Lower leg skin (tissue), 4 donors: Measurements from ENCODE around the gene TREH. TPM values are rescaled to one million over a fixed set of nuclear protein-coding genes. Genes with fewer than 3 reads are reported as not detected.

Experiments used
- DNase-seq, 2 donors: peaks; one replicate each; pipeline ENCODE4 v3.0.0-alpha.2; 2019; ENCODE audit warnings: low spot score in 2 of 2
- H3K4me3 ChIP-seq: fragments of 200-600 bp; sonication (generic); 2 replicates; pipeline ENCODE4 v1.5.1; 2017; ENCODE audit warnings: mild to moderate bottlenecking, low read depth; ENCODE audit not compliant: poor library complexity, severe bottlenecking
- POLR2A ChIP-seq, 2 donors: fragments of 450-650 bp; IDR thresholded peaks; one replicate each; pipeline ENCODE4 v1.6.1; 2016 to 2017; ENCODE audit warnings: antibody characterized with exemption in 2 of 2, mild to moderate bottlenecking in 1 of 2, moderate library complexity in 1 of 2
- WGBS, 2 donors: methylation state at CpG; one replicate each; pipeline ENCODE4 v1.1.5; 2018; 5-methylcytosine and 5-hydroxymethylcytosine counted together
- intact Hi-C: fragments of 100-400 bp; cut with DNase I; formaldehyde crosslinking; loops from one replicate; pipeline ENCODE4 v1.15.0; 2023; ENCODE audit warnings: low total_unique reads
- total RNA-seq, 4 donors: library from RNA; depleted of rRNA; stranded (reverse); fragments of >200 nt; gene quantifications; one replicate each; pipeline ENCODE4 v1.1.0, GENCODE V29; 2016
- TF ChIP-seq, protein P1 (sequence below), 3 donors: fragments of 450-650 bp; IDR thresholded peaks; one replicate each; pipeline ENCODE4 v1.5.1; 2016; ENCODE audit warnings: antibody characterized with exemption in 3 of 3, mild to moderate bottlenecking in 3 of 3, moderate library complexity in 2 of 3

The TREH gene
- total RNA-seq, 4 donors from 2014 or later: not detected

DNA sequence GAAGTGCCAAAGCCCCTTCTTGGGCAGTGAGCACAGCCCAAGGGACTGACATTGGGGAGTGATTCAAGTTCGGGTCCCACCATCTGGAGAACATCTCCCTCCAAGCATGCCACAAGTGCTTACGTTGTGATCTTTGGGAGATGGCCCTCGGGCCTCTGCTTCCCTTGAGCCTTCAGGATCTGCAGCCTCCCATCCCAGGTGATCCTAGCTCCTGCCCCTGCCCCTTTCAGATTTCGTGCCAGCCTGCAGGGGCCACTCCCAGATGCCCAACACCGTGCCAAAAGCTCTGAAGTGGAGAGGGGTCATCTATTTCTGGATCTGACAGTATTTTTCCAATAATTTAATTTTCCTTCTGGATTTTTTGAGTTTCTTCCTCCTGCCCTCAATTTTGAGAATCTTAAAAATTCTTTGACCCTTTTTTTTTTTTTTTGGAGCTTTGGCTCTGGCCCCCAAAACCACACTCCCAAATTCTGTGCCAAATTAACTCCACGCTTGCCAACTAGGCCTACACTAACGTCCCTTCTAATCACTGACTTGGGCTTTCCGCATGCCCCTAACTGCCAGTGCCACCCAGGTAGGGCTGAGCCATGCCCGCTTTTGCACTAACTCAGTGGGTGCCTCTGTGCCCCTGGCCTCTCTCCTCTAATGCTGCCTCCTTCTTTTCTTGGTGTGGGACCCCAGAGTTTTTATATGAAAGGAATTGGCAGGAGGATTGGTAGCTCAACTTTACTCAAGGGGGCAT is 46.7 kb downstream of the TREH start:
- DNase-seq: no peak
- TF ChIP-seq, protein P1, sequence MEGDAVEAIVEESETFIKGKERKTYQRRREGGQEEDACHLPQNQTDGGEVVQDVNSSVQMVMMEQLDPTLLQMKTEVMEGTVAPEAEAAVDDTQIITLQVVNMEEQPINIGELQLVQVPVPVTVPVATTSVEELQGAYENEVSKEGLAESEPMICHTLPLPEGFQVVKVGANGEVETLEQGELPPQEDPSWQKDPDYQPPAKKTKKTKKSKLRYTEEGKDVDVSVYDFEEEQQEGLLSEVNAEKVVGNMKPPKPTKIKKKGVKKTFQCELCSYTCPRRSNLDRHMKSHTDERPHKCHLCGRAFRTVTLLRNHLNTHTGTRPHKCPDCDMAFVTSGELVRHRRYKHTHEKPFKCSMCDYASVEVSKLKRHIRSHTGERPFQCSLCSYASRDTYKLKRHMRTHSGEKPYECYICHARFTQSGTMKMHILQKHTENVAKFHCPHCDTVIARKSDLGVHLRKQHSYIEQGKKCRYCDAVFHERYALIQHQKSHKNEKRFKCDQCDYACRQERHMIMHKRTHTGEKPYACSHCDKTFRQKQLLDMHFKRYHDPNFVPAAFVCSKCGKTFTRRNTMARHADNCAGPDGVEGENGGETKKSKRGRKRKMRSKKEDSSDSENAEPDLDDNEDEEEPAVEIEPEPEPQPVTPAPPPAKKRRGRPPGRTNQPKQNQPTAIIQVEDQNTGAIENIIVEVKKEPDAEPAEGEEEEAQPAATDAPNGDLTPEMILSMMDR (IDR thresholded peaks at IDR 0.05): no peak
- no peak for TF ChIP-seq POLR2A (IDR thresholded peaks at IDR 0.05)
- no peak overlapping the region for H3K4me3 ChIP-seq
- WGBS, 2 donors: 57 to 65% methylated on average over 9 of the region's 9 CpGs
- intact Hi-C loops: no loop called here

DNA sequence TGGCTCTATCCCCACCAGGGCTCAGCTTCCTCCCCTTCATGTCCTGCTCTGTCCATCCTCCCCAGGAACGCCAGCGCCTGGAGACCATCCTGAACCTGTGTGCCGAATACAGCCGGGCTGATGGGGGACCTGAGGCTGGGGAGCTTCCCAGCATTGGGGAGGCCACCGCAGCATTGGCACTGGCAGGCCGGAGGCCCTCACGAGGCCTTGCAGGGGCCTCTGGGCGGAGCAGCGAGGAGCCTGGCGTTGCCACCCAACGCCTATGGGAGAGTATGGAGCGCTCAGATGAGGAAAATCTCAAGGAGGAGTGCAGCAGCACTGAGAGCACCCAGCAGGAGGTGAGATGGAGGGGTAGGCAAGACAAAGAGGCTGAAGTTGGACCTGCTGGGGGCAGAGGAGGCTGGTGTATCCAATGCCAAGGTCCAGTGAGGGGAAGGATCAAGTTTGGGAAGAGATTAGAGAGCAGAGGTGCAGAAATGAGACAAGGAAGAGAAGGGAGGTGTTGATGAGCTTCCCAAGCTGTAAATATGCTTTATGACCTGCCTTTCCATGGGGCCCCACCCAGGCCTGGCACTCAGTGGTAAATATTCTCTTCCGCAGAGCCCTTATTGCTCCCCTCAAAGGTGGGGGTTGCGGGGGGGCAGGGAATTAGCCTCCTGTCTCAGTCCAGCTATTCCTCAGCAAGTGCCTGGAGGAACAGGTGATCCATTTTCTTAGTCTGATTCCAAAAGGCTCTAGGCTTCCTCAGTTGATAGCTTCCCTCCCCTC is 48.1 kb downstream of the TREH start:
- WGBS, 2 donors: 56 to 74% methylated on average over 13 of the region's 14 CpGs
- TF ChIP-seq POLR2A (IDR thresholded peaks at IDR 0.05): no peak
- TF ChIP-seq, protein P1 (IDR thresholded peaks at IDR 0.05): no peak
- no peak for DNase-seq
- H3K4me3 ChIP-seq: no peak overlapping the region
- intact Hi-C loops: no loop called here

DNA sequence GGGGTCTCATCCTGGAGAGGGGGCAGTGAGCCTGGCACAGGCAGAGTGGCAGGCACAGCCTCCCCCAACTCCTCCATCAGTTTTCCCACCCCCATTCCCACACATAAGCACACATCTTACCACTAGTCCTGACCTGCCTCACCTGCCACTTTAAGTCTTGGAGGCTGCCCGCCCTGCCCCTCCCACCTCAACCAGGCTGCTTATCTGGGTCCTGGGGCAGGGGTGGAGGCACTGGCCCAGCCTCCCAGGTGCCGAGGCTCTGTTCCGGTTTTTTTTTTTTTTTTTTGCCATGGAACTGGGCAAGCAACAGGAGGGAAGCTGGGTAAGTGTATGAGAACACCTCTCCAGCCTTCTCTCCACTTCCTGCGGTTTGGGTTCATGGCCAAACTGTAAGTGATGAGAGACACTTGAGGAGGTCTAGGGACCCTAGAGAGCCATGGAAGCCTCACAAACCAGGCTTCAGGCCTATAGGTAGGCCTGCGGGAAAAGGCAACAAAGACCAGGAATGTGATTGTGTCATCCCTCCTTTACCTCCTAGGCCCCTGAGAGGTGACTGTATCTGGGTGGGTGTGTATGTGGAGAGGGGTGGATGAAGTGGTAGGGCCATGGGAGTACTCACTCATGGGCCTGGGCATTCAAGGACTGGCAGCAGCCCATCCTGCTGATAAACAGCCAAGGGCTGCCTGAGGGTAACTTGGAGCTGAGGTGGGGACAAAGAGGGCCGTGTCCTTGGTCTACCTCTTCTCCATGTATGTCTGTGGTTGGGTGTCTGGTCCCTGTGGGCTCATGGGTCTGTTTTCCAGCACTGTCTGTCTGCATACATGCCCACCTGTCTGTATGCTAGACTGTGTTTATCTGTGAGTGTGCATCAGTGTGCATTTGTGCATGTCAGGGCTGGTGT is 49.4 kb downstream of the TREH start:
- DNase-seq: no peak
- intact Hi-C loops: no loop called here

DNA sequence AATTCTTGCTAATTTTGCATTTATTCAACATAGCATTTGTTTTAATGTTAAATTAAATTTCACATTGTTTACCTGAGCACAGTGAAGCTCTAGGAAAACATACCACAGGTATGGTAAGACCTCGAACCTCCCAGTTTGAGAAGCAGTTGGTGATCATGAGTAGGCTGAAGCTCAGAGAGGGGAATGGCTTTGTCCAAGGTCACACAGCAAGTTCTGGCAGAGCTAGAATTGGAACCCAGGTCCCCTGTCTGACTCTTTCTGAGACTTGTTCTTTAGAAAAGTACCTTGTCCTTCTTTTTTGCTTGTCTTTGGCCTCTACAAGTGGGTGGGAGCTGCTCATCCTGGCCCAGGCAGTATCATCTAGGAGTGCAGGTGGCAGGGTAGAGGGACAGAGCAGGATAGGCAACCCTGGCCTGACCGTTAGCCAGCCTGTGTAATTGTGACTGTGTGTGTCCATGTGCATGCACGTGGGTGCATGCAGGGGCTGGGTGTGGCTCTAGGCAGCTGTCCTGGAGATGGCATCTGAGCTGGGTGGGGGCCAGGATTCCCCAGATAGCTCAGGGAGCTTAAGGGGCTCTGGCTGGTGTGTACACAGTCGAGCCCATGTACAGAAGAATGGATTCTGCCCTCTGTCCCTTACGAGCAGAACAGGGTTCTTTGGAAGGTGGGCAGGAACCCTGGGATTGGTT is 50.4 kb downstream of the TREH start:
- no peak for DNase-seq
- intact Hi-C loops: no loop called here
- TF ChIP-seq, protein P1 (IDR thresholded peaks at IDR 0.05): no peak
- no peak for TF ChIP-seq POLR2A (IDR thresholded peaks at IDR 0.05)
- 33 to 39% methylated on average over 5 of the region's 5 CpGs for WGBS, 2 donors
- H3K4me3 ChIP-seq: no peak overlapping the region

More for the DNA sequence above, 49.4 kb downstream of the TREH start:
- WGBS, 2 donors: 44 to 54% methylated on average over 6 of the region's 6 CpGs
- no peak for TF ChIP-seq POLR2A (IDR thresholded peaks at IDR 0.05)
- TF ChIP-seq, protein P1 (IDR thresholded peaks at IDR 0.05): no peak
- no peak overlapping the region for H3K4me3 ChIP-seq

DNA sequence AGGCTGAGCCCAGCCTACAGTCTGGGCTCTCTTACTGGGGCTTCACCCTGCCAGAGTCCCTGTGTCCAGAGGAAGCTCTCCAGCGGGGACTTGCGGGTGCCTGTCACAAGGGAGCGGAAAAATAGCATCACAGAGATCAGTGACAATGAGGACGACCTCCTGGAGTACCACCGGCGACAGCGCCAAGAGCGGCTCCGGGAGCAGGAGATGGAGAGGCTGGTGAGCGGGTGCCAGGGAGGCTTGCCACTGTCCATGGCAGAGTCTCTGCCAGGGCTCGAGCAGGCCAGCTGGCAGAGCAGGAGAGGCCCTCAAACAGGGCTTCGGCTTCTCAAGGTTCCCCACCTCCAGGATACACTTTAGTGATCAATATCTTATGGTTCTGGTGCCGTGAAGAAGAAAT is 51.0 kb downstream of the TREH start:
- intact Hi-C loops: no loop called here
- no peak overlapping the region for H3K4me3 ChIP-seq
- no peak for DNase-seq
- WGBS, 2 donors: 58 to 61% methylated on average over 13 of the region's 13 CpGs
- TF ChIP-seq POLR2A (IDR thresholded peaks at IDR 0.05): no peak
- TF ChIP-seq, protein P1 (IDR thresholded peaks at IDR 0.05): no peak
